ENCODE measurements around the gene POU6F2.
"Not testable (repeated sequence)": the region's sequence is repeated elsewhere in the genome, so short reads cannot be mapped to it uniquely, and the experiment has no call there.

POU6F2 gene, protein sequence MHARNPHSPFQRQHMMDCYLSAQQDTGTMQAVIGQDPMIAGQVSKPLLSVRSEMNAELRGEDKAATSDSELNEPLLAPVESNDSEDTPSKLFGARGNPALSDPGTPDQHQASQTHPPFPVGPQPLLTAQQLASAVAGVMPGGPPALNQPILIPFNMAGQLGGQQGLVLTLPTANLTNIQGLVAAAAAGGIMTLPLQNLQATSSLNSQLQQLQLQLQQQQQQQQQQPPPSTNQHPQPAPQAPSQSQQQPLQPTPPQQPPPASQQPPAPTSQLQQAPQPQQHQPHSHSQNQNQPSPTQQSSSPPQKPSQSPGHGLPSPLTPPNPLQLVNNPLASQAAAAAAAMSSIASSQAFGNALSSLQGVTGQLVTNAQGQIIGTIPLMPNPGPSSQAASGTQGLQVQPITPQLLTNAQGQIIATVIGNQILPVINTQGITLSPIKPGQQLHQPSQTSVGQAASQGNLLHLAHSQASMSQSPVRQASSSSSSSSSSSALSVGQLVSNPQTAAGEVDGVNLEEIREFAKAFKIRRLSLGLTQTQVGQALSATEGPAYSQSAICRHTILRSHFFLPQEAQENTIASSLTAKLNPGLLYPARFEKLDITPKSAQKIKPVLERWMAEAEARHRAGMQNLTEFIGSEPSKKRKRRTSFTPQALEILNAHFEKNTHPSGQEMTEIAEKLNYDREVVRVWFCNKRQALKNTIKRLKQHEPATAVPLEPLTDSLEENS

DNA sequence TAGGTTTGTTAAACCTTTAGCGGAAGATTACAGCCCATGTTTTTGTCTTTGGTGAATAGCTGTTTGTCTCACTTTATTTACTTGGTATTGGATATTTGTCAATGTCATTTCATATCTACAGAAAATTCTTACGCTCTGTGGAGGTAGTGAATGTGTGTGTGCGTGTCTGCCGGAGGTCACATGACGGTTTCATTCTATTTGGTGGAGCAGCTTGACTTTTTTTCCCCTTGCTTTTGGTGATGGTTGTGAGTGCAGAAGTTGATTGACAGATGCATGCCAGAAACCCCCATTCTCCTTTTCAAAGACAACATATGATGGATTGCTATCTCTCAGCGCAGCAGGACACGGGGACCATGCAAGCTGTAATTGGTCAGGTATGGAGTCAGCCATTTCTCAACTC lies at the start of gene POU6F2:
TSS of gene POU6F2 (plus strand) at position 225 of the 400 bp plus-strand sequence. CDS start at position 270, 45 bp downstream.
- no peak for DNase-seq

DNA sequence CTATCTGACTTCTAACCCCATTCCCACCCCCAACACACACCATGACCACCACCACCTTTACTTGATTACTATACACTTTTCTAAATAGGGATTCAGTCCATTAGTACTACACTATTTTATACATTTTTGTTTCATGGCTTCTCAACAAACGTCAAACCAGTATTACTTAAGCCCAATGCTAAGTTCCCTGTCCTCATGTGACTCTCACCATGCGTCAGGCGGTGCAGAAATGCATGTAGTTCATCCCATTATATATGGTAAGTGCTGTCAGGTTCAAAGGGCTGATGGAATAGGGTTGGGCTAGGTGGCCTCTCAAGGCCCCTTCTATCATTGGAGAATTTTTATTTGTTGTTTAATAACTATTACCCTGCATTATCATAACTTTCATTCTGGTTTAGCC lies 49.2 kb upstream of the POU6F2 start:
- DNase-seq, result no peak

DNA sequence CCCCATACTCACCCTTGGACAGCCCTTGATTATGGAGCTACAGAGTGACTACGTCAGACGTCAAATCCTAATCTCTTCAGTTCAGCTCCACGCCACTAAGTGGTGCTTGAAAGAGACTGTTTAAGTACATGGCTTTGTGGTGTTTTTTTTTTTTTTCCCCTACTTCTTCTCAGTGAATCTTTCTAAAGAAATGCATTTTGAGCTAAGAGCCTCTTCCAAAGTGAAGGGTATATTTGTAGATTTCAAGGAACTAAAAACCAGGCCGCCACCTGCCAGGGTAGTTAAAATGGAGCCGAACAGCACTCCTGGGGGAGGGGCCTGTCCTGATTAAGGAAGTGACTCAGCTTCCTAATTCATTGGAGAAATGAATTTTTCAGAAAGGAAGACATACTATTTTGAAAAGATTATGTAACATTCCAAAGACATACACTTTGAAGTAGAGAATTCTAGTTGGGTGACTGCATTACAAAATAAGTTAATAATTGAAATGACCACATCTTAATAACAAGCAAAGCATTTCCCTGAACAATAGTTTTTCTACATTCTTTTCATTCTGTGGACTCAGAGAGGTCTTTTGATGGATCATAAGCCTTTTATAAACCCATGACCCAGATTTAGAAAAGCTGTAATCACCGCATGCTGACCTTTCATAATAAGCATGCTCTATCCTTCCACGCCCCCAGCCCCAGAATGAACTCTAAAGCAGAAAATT lies 48.1 kb upstream of the POU6F2 start:
- no peak for DNase-seq

DNA sequence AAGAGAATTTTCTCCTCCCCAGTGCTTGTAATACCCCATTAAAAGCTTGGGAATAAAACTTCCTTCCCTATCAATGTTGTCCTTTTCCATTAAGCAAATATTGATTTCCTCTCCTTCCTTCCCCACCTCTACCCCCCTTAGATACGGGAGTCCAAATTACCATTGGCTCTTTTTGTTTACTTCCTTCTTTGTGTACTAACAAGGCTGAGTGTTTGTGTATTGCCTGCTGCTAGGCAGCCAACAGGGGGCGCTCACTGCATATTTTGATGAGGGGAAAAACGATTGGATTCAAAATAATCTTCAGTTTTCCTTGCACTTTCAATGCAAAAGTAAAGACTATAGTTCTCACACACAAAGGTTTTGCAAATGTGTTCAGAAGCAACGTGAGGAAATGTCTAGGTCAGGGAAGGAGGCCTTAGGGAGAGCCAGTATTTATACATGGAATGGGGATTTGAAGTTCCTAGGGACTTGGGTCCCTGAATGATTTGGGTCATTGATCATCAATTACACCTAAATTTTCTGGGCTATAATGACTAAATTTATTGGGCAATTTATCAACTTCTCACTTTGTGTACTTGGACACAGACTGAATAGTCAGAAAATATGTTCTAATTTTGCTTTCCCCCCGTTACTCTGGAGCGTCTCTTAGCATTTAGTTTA lies 45.1 kb upstream of the POU6F2 start:
- peak; percentile 43 for DNase-seq

GRCh38 chr7:38934051-38934450 lies 43.7 kb upstream of the POU6F2 start:
- peak; percentile 30 for DNase-seq

- no peak for DNase-seq
Observed at GRCh38 chr7:38934536-38934935, 43.2 kb upstream of the POU6F2 start.

DNA sequence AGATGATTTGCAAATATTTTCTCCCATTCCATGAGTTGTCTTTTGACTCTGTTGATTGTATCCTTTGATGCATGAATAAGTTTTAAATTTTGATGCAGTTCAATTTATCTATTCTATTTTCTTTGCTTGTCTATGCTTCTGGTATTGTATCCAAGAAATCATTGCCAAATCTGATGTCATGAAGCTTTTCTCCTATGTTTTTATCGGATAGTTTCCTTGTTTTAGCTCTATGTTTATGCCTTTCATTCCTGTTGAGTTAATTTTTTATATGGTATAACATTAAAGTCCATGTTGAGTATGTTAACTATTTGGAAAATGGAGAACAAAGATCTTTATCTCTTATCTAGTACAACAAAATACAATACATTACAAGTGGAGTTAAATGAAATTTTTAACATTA lies 41.1 kb upstream of the POU6F2 start:
- DNase-seq, result no peak

- DNase-seq, result no peak
Observed at GRCh38 chr7:38938001-38938485, 39.7 kb upstream of the POU6F2 start.

DNA sequence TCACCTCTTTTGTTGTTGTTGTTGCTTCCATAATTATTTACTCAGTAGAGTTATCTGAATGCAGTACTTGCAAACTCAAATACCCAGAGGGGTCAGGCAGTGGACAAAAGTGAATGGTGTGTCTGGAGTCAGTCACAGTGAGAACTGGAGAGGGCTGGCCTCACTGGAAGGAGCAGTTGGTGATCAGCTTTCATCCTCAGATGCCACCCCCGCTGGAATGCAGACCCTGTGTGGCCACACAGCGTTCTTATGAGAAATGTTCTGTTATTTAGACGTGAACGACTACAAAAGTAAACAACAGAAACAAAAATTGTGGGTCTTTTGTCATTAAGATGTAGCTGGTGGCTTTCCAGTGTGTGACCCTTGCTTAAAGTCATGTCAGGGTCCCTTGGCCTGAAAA lies 39.1 kb upstream of the POU6F2 start:
- no peak for DNase-seq

DNA sequence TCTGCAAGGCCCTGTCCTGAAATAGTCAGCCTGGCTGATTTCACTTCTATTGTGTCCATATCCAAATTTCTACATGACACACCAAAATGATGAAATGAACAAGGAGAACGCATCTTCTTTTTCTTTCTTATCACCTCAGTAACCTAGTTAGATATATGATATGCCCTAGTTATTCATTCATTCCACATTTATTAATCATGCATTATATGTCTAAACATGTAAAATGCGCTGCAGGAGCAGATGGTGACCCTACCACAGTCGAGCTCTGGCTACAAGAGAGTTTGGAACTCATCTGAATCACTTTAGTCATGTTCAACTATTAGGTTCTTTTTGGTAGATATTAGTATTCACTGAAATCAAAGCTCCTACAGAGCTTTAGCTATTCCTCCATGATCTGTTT lies 36.9 kb upstream of the POU6F2 start:
- DNase-seq, result no peak

DNA sequence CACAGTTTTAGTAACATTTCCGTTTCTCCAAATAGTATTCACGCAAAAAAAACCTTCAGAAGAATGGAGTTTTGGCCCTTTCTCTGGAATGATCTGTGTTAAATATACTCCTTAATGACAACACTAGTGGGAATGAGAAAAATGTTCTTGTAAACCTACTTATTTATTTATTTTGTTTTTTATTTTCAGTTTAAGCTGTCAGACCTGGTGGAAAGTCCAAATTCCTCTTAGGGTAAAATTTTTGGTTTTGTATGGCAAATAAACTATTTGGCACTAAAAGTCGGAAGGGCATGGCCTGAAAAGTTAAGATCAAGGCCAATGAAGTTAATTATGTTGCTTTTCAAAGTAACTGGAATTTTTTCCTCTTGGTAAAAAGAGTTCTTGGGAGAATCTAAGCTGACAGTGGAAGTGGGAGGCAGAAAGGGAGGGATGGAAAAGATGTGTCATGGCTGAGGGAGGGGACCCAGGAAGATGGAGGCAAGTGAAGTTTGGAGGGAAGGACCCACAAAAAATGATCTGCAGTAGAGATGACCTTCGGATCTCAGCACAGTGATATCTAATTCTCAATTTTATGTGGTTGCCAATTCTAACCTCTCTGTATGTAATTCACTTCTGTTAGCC lies 35.2 kb upstream of the POU6F2 start:
- DNase-seq, result no peak

DNA sequence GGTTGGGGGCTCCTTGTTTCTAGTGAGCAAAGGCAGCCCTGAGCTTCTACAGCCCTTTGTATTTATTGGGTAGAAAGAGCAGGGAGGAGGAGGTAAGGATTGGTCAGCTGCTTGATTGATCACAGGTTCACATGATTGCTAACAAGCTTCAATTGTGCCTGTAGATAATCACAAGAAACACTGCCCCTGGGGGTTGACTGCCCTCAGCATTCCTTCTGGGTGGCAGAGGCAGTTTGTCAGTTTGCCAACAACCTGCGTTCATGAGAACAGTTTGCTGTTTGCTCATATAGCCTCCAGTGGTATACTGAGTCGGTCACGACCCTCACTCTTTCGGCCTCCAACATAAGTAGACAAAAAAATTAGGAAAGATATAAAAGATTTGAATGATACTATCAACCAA lies 30.2 kb upstream of the POU6F2 start:
- DNase-seq, result not testable (repeated sequence)

DNA sequence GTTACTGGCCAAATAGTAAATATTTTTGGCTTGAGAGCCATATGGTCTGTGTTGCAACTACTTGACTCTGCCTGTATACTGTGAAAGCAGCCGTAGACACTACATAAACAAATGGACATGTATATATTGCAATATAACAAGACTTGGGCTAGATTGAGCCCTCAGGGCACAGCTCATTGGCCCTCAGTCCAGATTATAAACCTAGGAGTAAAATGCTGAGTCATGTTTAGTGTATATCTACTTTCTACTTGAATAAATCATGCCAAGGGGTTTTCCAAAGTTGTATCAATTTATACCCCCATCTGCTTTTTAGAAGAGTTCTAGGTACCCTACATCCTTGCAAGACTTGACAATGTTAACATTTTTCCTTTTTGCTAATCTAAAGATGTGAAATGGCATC lies 27.4 kb upstream of the POU6F2 start:
- DNase-seq, result no peak

DNA sequence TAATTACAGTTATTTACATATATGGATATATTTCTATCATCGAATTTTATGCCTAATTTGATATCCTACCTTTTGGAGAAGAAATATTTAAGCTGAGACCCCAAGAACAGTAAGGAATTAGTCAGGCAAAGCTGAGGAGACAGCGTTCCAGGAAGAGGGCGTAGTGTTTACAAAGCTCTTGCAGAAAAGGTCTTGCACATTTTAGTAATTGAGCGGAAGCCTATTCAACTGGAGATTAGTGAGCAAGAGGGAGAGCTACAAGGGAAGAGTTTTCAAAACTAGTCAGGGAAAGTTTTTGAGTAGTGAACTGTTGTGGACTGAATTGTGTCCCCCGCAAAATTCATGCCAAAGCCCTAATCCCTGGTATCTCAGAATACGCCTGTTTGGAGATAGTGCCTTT lies 26.5 kb upstream of the POU6F2 start:
- no peak for DNase-seq

GRCh38 chr7:38953227-38953626 lies 24.5 kb upstream of the POU6F2 start:
- DNase-seq, result no peak

DNA sequence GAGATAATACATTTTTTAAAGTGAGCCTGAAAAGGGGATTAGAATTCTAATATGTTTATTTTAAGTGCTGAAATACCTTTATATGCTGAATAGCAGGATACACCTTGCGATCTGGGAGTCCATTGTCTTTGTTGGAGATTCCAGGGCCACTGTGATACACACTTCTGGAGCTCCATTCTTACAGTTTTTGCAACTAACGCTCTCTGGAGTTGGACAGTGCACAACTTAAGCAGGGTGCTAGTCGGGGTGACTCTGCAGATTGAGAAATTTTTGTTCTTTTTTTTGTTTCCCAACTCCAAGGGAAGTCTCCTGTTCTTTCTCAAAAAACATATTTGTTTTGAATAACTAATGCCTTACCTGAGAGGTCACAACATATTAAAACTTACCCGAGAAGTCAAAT lies 23.7 kb upstream of the POU6F2 start:
- no peak for DNase-seq

DNA sequence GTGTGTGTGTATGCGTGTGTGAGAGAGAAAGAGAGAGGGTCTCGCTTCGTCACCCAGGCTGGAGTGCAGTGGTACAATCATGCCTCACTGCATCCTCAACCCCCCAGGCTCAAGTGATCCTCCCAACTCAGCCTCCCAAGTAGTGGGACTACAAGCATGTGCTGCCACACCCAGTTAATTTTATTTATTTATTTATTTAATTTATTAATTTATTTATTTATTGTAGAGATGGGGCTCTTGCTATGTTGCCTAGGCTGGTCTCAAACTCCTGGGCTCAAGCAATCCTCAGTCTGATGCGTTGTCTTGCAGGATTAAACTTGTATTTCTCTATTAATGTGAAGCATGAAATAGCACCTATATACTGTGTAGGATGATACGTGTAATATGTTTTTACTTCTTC lies 21.8 kb upstream of the POU6F2 start:
- DNase-seq, result no peak

DNA sequence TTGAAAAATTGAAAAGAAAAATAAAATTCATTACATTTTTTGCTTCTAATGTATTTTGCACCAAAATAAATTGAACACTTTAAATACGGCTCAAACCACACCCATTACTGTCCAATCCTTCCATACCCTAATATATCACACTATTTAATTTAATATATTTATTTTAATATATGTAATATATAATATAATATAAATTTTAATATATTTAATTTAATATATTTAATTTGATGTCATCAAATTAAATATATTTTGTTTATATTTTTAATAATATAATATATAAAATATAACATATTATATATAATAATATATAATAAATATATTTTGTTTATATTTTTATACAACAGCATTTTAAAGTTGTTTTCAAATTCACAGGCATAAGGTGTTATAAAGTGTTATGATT lies 15.7 kb upstream of the POU6F2 start:
- DNase-seq, result no peak

DNA sequence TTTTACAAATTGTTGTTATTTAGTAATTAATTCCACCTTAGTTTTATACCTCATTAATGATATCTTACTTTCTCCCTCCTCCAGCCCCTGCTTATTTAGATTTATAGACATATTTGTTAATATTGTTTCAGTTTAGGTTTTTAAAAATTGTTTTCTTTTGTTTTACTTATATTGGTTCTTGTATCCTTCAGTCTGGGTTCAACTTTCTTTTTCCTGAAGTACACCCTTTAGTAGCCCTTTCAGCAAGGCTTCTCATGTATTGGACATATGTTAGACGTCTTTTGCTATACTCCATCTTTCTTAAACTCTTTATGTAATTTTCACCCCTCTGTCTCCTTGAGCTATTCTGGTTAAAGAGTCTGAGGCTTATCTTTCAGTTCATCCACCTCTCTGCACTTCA lies 12.8 kb upstream of the POU6F2 start:
- DNase-seq, result no peak

DNA sequence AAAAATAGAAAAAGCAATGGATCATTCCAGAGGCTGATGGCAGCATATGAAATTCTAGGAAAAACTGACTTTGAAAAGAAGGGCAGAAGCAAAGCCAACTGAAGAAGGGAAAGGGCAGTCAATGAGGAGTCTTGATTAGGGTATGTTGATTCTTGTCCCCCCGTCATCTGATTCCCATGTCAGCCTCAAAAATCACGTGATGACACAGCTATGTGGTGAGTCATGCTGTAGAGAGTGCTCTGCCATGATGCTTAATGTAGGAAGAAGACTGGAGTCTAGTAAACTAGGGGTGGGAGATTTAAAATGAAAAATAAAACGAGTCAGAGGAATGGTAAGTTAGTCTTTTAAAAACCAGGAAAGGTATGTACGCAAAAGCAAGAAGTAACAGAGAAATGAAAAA lies 3.9 kb upstream of the POU6F2 start:
- DNase-seq, result no peak

- DNase-seq, result no peak
Observed at GRCh38 chr7:38975944-38976392, 1.7 kb upstream of the POU6F2 start.

DNA sequence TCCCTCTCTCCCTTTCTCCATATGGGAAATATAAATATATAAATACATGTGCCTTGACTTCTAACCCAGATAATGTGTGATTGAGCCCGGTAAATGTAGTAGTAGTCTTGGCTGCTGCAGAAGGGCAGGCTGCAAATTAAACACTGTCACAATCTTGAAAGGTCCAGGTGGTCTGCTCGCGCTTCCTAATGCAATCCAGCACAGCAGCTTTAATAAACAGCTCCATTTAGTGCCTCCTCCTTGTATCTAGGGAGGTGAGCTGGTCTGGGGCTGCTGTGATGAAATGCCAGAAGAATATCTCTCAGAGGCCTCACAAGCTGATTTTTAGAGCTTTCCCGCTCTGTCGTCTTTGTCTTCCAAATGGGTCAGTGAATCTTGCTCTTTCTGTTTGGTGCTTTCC lies 782 bp downstream of the POU6F2 start:
- DNase-seq, result no peak

GRCh38 chr7:38992203-38992602 lies 14.5 kb downstream of the POU6F2 start:
- DNase-seq, result no peak
